Measurements from ENCODE around the gene TRIM32.

GRCh38 chr9:116656501-116656971 lies 30.6 kb upstream of the TRIM32 start:
- TF ChIP-seq HDAC2 (IDR thresholded peaks at IDR 0.05) (no peak), CTCF (IDR thresholded peaks at IDR 0.05) (no peak), JUN (IDR thresholded peaks at IDR 0.05) (no peak), RAD21 (conservative IDR thresholded peaks at IDR 0.05 in 1 of 2, IDR thresholded peaks at IDR 0.05 in 1 of 2) (no peak), POLR2A (IDR thresholded peaks at IDR 0.05; ENCODE audit: low read length) (no peak), EP300 (IDR thresholded peaks at IDR 0.05) (no peak), ESRRA (IDR thresholded peaks at IDR 0.05; ENCODE audit: borderline replicate concordance, low read length) (no peak), ZSCAN20 (CRISPR knock-in tag; IDR thresholded peaks at IDR 0.05) (no peak)
- TF ChIP-seq, protein P1, sequence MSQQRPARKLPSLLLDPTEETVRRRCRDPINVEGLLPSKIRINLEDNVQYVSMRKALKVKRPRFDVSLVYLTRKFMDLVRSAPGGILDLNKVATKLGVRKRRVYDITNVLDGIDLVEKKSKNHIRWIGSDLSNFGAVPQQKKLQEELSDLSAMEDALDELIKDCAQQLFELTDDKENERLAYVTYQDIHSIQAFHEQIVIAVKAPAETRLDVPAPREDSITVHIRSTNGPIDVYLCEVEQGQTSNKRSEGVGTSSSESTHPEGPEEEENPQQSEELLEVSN (IDR thresholded peaks at IDR 0.05; ENCODE audit: borderline replicate concordance, low read depth) = no peak
